Measurements from ENCODE around the gene WWTR1.

The WWTR1 gene

GRCh38 chr3:149519912-149520311, 137.9 kb downstream of the WWTR1 start:
- CTCF ChIA-PET = interaction anchor here (1.3 to 3.0 kb wide), 4 partner anchors 10 to 251 kb away, joined by 4 to 22 read pairs (median 6); no protein-coding TSS in a partner anchor
- POLR2A ChIA-PET = no interaction called here
- TF ChIP-seq, protein P1, sequence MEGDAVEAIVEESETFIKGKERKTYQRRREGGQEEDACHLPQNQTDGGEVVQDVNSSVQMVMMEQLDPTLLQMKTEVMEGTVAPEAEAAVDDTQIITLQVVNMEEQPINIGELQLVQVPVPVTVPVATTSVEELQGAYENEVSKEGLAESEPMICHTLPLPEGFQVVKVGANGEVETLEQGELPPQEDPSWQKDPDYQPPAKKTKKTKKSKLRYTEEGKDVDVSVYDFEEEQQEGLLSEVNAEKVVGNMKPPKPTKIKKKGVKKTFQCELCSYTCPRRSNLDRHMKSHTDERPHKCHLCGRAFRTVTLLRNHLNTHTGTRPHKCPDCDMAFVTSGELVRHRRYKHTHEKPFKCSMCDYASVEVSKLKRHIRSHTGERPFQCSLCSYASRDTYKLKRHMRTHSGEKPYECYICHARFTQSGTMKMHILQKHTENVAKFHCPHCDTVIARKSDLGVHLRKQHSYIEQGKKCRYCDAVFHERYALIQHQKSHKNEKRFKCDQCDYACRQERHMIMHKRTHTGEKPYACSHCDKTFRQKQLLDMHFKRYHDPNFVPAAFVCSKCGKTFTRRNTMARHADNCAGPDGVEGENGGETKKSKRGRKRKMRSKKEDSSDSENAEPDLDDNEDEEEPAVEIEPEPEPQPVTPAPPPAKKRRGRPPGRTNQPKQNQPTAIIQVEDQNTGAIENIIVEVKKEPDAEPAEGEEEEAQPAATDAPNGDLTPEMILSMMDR (IDR thresholded peaks at IDR 0.05; ENCODE audit: control extremely low read depth, extremely low read depth, low read depth, missing control alignments) = no peak
- no peak for DNase-seq (ENCODE audit: extremely low spot score)

- DNase-seq (ENCODE audit: extremely low spot score) = no peak
- TF ChIP-seq, protein P1 (IDR thresholded peaks at IDR 0.05; ENCODE audit: control extremely low read depth, extremely low read depth, low read depth, missing control alignments) = no peak
- CTCF ChIA-PET = interaction anchor here (1.1 to 1.4 kb wide), 2 partner anchors 15 to 256 kb away, joined by 3 to 4 read pairs; no protein-coding TSS in a partner anchor
- POLR2A ChIA-PET = no interaction called here
These were observed 140.9 kb downstream of the WWTR1 start for GRCh38 chr3:149516920-149517319.

DNA sequence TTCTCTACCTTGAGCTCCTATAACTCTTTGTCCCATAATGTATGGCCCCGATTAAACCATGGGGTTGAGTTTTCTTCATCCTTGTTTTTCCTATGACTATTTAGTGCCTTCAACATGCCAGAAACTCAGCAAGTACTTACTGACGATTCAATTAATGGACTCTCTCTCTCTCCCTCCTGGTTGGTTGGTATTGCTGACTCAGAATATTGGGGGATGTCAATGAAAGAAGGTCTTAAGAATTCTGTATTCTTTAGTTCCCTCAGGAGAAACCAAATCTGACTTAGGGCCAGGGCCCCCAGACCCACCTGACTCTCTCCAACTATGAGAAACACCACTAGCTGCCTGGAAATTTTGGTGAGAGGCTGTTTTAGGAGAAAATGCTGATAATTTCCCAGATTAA, 142.6 kb downstream of the WWTR1 start:
- TF ChIP-seq, protein P1 (IDR thresholded peaks at IDR 0.05; ENCODE audit: control extremely low read depth, extremely low read depth, low read depth, missing control alignments) = no peak
- DNase-seq (ENCODE audit: extremely low spot score) = no peak
- ChIA-PET POLR2A (no interaction called here), CTCF (interaction anchor here (0.7 to 6.8 kb wide), 4 partner anchors 8 to 256 kb away, joined by 3 to 71 read pairs (median 4); no protein-coding TSS in a partner anchor)

DNA sequence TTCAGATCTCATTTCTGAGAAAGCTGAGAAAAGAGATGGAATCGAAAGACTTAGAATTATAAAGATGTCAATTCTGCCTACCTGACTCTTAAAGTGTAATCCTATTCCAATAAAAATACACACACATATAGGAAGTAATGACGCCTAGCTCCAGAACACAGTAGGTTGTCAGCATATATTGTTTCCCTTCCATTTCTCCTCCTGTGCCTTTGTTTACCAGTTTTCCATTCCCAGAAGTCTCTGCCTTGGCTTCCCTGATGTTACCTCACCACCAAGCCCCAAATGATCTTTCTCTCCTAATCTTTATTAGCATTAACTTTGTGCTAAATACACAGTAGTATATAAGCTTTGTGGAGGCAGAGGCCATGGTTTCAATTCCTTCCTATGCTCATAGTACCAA, 143.4 kb downstream of the WWTR1 start:
- POLR2A ChIA-PET = no interaction called here
- TF ChIP-seq, protein P1 (IDR thresholded peaks at IDR 0.05; ENCODE audit: control extremely low read depth, extremely low read depth, low read depth, missing control alignments) = no peak
- no peak for DNase-seq (ENCODE audit: extremely low spot score)
- CTCF ChIA-PET = interaction anchor here (0.9 to 6.8 kb wide), 6 partner anchors 13 to 257 kb away, joined by 3 to 71 read pairs (median 4); no protein-coding TSS in a partner anchor

GRCh38 chr3:149512073-149512782, 145.6 kb downstream of the WWTR1 start:
- CTCF ChIA-PET = interaction anchor here (0.6 to 6.8 kb wide), 18 partner anchors 10 to 707 kb away, joined by 3 to 71 read pairs (median 4); no protein-coding TSS in a partner anchor
- peak; percentile 70 for DNase-seq (ENCODE audit: extremely low spot score)
- TF ChIP-seq, protein P1 (IDR thresholded peaks at IDR 0.05; ENCODE audit: control extremely low read depth, extremely low read depth, low read depth, missing control alignments) = peak; percentile 96
- POLR2A ChIA-PET = no interaction called here

DNA sequence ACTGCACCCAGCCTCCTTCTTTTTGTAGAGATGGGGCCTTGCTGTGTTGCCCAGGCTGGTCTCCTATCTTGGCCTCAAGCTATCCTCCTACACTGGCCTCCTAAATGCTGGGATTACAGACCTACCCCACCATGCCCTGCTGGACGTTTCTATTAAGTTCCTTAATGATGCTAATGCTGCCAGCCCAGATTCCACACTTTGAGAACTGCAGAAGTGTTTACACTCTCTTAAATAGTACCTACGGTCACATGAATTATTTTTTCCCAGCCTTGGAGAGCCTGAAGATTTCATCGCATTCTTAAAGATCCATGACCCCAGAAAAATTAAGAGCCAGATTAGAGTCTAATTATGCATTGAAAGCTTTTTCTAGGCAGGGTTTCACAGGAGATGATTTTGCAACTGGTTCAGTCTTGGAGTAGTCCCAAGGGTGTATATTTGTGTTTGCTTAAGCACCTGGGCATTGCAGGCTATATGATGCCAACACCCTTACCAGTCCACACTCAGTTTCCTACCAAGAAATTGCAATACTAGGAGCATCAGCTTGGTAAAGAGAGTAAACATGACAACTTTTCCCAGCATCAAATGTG, 146.7 kb downstream of the WWTR1 start:
- ChIA-PET CTCF (interaction anchor here (0.6 to 6.8 kb wide), 10 partner anchors 8 to 708 kb away, joined by 3 to 71 read pairs (median 4); no protein-coding TSS in a partner anchor), POLR2A (no interaction called here)
- TF ChIP-seq, protein P1 (IDR thresholded peaks at IDR 0.05; ENCODE audit: control extremely low read depth, extremely low read depth, low read depth, missing control alignments) = no peak
- no peak for DNase-seq (ENCODE audit: extremely low spot score)
